Measurements from ENCODE around the gene STX1B. TPM values are rescaled to one million over a fixed set of nuclear protein-coding genes. Genes with fewer than 3 reads are reported as not detected.

Gene STX1B
- total RNA-seq, 2 donors from 2014 or later, result 0.35 to 0.52 TPM

GRCh38 chr16:30983898-30984610 is 26.4 kb downstream of the STX1B start:
- no peak for DNase-seq
- intact Hi-C loops (cut with DNase I), result loop anchor here (2.0 to 10.0 kb wide), 3 partner anchors 113 to 458 kb away; partner anchors contain the start of gene ZNF843
- Histone ChIP-seq H3K36me3 (peaks cover 9% of the 10 kb centered on the region), H3K9ac (ENCODE audit: low read depth in 2 of 2, low read length in 2 of 2) (no peak overlapping the region), H3K4me3 (no peak overlapping the region), H3K9me3 (no peaks in the 10 kb centered on the region), H3K27ac (no peak overlapping the region), H3K4me1 (no peaks in the 10 kb centered on the region), H3K27me3 (no peaks in the 10 kb centered on the region)
- TF ChIP-seq CTCF (IDR thresholded peaks at IDR 0.05), result no peak

GRCh38 chr16:30983289-30983889 is 27.0 kb downstream of the STX1B start:
- Histone ChIP-seq H3K9ac (ENCODE audit: low read depth in 2 of 2, low read length in 2 of 2) (no peak overlapping the region), H3K9me3 (no peaks in the 10 kb centered on the region), H3K4me3 (no peak overlapping the region), H3K27me3 (no peaks in the 10 kb centered on the region), H3K4me1 (no peaks in the 10 kb centered on the region), H3K27ac (no peak overlapping the region), H3K36me3 (peaks cover 9% of the 10 kb centered on the region)
- intact Hi-C loops (cut with DNase I), result loop anchor here (5.0 to 10.0 kb wide), 2 partner anchors 161 to 459 kb away; partner anchors contain the start of gene ZNF843
- no peak for DNase-seq
- no peak for TF ChIP-seq CTCF (IDR thresholded peaks at IDR 0.05)

DNA sequence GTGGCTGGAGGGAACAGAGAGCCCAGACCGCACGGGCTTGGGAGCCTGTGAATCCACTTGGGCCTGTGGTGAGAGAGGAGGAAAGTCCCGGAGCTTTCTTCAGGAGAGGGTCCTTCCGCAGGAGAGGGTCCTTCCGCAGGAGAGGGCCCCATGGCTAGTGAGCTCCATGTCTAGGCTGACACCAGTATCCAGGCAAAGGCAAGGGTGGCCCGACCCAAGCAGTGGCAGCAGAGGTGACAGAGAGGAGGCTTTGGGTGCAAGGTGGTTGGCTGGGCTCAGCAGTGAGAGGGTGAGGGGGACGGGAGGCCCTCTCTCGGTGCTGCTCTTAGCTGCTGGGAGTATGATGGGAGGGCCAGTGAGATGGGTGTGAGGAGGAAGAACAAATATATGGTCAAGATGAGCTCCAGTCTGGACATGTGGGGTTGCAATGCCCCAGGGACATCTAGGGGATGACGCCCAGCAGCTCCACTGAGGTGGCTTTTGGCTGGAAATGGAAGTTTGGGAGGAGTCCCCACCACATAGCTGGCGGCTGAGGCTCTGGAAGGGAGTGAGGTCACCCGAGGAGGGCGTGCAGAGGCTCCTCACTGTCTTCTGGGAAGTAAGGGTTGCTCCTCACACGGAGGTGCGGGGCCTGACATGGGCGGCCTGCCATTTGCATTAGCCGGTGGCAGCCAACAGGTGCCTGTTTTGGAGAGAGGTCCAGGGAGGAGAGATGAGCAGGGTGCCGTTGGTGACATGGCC is 27.7 kb downstream of the STX1B start:
- intact Hi-C loops (cut with DNase I), result loop anchor here (5.0 to 10.0 kb wide), 2 partner anchors 162 to 460 kb away; partner anchors contain the start of gene ZNF843
- Histone ChIP-seq H3K27ac (no peak overlapping the region), H3K36me3 (peaks cover 9% of the 10 kb centered on the region)

GRCh38 chr16:30980959-30981358 is 29.5 kb downstream of the STX1B start:
- no peak for DNase-seq
- no peak overlapping the region for H3K4me3 ChIP-seq
- no peaks in the 10 kb centered on the region for H3K27me3 ChIP-seq
- no peaks in the 10 kb centered on the region for H3K9me3 ChIP-seq
- peaks cover 9% of the 10 kb centered on the region for H3K36me3 ChIP-seq
- H3K4me1 ChIP-seq, result no peaks in the 10 kb centered on the region
- TF ChIP-seq CTCF (IDR thresholded peaks at IDR 0.05), result no peak
- no peak overlapping the region for H3K9ac ChIP-seq (ENCODE audit: low read depth in 2 of 2, low read length in 2 of 2)
- H3K27ac ChIP-seq, result no peak overlapping the region
- intact Hi-C loops (cut with DNase I), result loop anchor here (5.0 to 10.0 kb wide), 2 partner anchors 164 to 461 kb away; partner anchors contain the start of gene ZNF843

More for the DNA sequence above, 27.7 kb downstream of the STX1B start:
- Histone ChIP-seq H3K27me3 (no peaks in the 10 kb centered on the region), H3K4me3 (no peak overlapping the region), H3K9ac (ENCODE audit: low read depth in 2 of 2, low read length in 2 of 2) (no peak overlapping the region), H3K9me3 (no peaks in the 10 kb centered on the region), H3K4me1 (no peaks in the 10 kb centered on the region)
- DNase-seq, result no peak
- no peak for TF ChIP-seq CTCF (IDR thresholded peaks at IDR 0.05)

DNA sequence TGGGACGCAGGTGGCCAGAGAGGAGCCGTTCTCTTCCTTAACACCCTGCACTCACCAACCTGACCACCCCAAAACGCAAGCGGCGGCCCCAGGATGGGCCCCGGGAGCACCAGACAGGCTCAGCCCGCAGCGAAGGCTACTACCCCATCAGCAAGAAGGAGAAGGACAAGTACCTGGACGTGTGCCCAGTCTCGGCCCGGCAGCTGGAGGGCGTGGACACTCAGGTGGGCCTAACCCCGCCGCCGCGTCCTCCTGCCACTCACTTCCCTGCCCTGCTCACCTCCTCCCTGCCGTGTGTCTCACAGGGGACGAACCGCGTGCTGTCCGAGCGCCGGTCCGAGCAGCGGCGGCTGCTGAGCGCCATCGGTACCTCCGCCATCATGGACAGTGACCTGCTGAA is 30.0 kb downstream of the STX1B start:
- Histone ChIP-seq H3K27ac (no peak overlapping the region), H3K9me3 (no peaks in the 10 kb centered on the region), H3K9ac (ENCODE audit: low read depth in 2 of 2, low read length in 2 of 2) (no peak overlapping the region), H3K27me3 (no peaks in the 10 kb centered on the region), H3K4me1 (no peaks in the 10 kb centered on the region), H3K4me3 (no peak overlapping the region), H3K36me3 (peaks cover 9% of the 10 kb centered on the region)
- TF ChIP-seq CTCF (IDR thresholded peaks at IDR 0.05), result no peak
- intact Hi-C loops (cut with DNase I), result loop anchor here (5.0 to 10.0 kb wide), 2 partner anchors 164 to 462 kb away; partner anchors contain the start of gene ZNF843
- no peak for DNase-seq
